ENCODE measurements around the gene CGA.

- no peak for TF ChIP-seq FOXA1 (IDR thresholded peaks at IDR 0.05)
- no peak for TF ChIP-seq CTCF (IDR thresholded peaks at IDR 0.05; ENCODE audit: low read depth, low read length, missing input control)
- no peak for TF ChIP-seq MAX (IDR thresholded peaks at IDR 0.05)
- TF ChIP-seq, protein P1, sequence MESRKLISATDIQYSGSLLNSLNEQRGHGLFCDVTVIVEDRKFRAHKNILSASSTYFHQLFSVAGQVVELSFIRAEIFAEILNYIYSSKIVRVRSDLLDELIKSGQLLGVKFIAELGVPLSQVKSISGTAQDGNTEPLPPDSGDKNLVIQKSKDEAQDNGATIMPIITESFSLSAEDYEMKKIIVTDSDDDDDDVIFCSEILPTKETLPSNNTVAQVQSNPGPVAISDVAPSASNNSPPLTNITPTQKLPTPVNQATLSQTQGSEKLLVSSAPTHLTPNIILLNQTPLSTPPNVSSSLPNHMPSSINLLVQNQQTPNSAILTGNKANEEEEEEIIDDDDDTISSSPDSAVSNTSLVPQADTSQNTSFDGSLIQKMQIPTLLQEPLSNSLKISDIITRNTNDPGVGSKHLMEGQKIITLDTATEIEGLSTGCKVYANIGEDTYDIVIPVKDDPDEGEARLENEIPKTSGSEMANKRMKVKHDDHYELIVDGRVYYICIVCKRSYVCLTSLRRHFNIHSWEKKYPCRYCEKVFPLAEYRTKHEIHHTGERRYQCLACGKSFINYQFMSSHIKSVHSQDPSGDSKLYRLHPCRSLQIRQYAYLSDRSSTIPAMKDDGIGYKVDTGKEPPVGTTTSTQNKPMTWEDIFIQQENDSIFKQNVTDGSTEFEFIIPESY (IDR thresholded peaks at IDR 0.05), result no peak
- no peak for TF ChIP-seq YY1 (IDR thresholded peaks at IDR 0.05)
- no peak for TF ChIP-seq RAD21 (IDR thresholded peaks at IDR 0.05)
Observed at GRCh38 chr6:87053312-87053711, 41.6 kb downstream of the CGA start.

All from liver (tissue), 3 donors.